ENCODE data around the gene SPOCK1. TPM values are rescaled to one million over a fixed set of nuclear protein-coding genes. Genes with fewer than 3 reads are reported as not detected.

Gene SPOCK1
- polyA plus RNA-seq, 1 donor, result 6.3 TPM

DNA sequence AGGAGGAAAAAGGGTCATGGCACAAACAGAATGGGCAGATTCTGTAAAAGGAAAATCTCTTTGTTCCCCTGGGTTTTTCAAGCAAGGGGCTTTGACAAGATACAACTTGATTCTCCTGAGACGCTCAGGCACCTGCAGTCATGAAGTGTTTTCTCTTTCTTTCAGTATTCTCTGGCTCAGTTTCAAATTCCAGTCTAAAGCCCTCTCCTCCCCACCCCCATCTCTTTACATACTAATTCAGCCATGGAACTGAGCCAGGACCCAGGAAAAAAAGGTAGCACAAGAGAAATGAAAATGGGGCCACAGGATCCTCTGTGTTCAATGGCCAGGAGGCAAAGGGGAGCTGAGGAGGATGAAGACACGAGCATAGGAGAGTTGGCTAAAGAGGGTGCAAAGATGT is 408.4 kb downstream of the SPOCK1 start:
- H3K36me3 ChIP-seq (ENCODE audit: control insufficient read depth, insufficient read depth, low read length), result no peaks in the 10 kb centered on the region
- H3K27me3 ChIP-seq (ENCODE audit: control insufficient read depth, insufficient read depth, low read length), result no peaks in the 10 kb centered on the region
- H3K9me3 ChIP-seq (ENCODE audit: control insufficient read depth, low read depth, low read length), result no peaks in the 10 kb centered on the region
- DNase-seq, result peak in 1 of 2 donors; percentile 6
- no peaks in the 10 kb centered on the region for H3K4me1 ChIP-seq (ENCODE audit: control insufficient read depth, insufficient read depth, low read length)
- no peak overlapping the region for H3K27ac ChIP-seq (ENCODE audit: low read length)
- no peak overlapping the region for H3K4me3 ChIP-seq (ENCODE audit: low read length)
- whole genome bisulfite sequencing (ENCODE audit: insufficient coverage, low lambda C conversion rate), result no CpG with 5 or more reads among the region's 2 CpGs

DNA sequence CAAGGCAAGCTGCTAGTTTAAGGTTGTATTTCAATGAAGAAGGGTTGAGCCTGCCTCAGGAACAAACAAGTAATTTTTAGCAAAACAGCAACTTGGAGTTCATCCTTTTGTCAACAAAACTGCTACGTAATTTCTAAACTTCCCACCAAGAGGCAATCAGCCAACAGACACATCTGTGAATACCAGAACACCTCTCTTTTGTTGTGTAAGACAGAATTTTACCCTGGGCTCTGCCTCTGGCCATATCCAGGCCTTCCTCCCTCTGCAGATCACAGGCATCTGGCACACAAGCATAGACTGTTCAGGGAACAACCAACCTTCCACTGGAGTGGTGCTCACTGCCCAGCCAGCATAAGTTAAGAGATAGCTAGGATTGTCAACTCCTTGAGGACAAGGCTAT is 409.0 kb downstream of the SPOCK1 start:
- Histone ChIP-seq H3K27me3 (ENCODE audit: control insufficient read depth, insufficient read depth, low read length) (no peaks in the 10 kb centered on the region), H3K4me1 (ENCODE audit: control insufficient read depth, insufficient read depth, low read length) (no peaks in the 10 kb centered on the region), H3K4me3 (ENCODE audit: low read length) (no peak overlapping the region), H3K27ac (ENCODE audit: low read length) (no peak overlapping the region), H3K9me3 (ENCODE audit: control insufficient read depth, low read depth, low read length) (no peaks in the 10 kb centered on the region), H3K36me3 (ENCODE audit: control insufficient read depth, insufficient read depth, low read length) (no peaks in the 10 kb centered on the region)
- no peak for DNase-seq
- no CpG with 5 or more reads among the region's 1 CpG for WGBS (ENCODE audit: insufficient coverage, low lambda C conversion rate)

DNA sequence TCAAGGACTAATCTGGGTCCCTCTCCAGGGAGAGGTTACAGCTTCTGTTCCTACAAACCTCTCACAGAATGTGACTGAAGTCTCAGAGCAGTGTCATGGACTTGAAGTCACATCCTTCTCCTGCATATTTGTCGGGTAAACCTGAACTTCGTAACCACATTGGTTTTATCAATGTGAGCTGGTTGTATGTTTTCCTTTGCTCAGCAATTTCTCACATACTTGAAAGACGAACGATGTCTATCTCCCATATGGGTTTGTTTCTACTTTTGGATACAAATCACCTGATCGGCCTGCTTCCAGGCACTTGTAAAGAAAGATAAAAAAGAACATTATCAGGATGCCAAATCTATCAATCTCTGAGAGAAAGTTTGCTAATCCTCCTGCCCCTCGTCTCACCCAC is 411.0 kb downstream of the SPOCK1 start:
- no peak overlapping the region for H3K4me3 ChIP-seq (ENCODE audit: low read length)
- peaks cover 3% of the 10 kb centered on the region for H3K27me3 ChIP-seq (ENCODE audit: control insufficient read depth, insufficient read depth, low read length)
- no peaks in the 10 kb centered on the region for H3K4me1 ChIP-seq (ENCODE audit: control insufficient read depth, insufficient read depth, low read length)
- no peaks in the 10 kb centered on the region for H3K36me3 ChIP-seq (ENCODE audit: control insufficient read depth, insufficient read depth, low read length)
- no peaks in the 10 kb centered on the region for H3K9me3 ChIP-seq (ENCODE audit: control insufficient read depth, low read depth, low read length)
- WGBS (ENCODE audit: insufficient coverage, low lambda C conversion rate), result no CpG with 5 or more reads among the region's 6 CpGs
- no peak overlapping the region for H3K27ac ChIP-seq (ENCODE audit: low read length)
- DNase-seq, result no peak

DNA sequence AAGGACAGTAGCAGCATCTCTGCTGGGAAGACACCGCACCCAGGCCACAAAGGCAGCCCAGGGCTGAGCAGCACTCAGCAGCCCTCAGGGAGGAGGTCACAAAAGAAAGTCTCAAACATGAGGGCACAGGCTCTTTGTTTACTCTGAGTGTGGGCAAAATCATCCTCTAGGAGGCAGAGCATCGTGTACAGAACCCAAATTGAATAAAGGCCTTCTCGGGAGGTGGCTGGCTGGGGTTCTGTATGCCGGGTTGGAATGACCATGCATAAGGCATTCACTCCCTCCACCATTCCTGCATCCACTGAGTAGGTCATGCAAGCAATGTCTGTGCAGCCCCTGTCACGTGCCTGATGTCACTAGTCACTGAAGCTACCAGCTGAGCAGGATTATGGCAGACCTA is 412.8 kb downstream of the SPOCK1 start:
- Histone ChIP-seq H3K4me1 (ENCODE audit: control insufficient read depth, insufficient read depth, low read length) (no peaks in the 10 kb centered on the region), H3K27me3 (ENCODE audit: control insufficient read depth, insufficient read depth, low read length) (peaks cover 3% of the 10 kb centered on the region), H3K9me3 (ENCODE audit: control insufficient read depth, low read depth, low read length) (no peaks in the 10 kb centered on the region), H3K4me3 (ENCODE audit: low read length) (no peak overlapping the region), H3K36me3 (ENCODE audit: control insufficient read depth, insufficient read depth, low read length) (no peaks in the 10 kb centered on the region), H3K27ac (ENCODE audit: low read length) (no peak overlapping the region)
- no CpG with 5 or more reads among the region's 5 CpGs for WGBS (ENCODE audit: insufficient coverage, low lambda C conversion rate)
- no peak for DNase-seq

DNA sequence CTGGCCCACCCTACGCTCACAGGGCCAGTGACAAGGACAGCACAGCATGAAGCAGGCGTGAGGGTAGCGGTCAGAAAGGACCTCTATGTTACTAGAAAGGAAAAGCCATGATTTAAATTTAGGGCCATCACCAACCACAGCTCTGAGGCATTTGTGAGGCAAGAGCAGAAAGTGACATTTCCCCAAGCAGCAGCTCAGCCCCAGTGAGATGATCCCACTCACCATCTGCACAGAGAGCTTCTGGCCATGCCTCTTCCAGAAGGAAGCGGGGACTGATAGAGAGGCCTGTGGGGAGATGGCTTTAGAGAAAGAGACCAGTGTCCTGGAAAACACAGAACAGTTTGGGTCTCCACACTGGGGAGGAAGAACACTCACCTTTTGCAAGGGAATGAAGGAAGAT is 413.9 kb downstream of the SPOCK1 start:
- no peak overlapping the region for H3K4me3 ChIP-seq (ENCODE audit: low read length)
- H3K4me1 ChIP-seq (ENCODE audit: control insufficient read depth, insufficient read depth, low read length), result no peaks in the 10 kb centered on the region
- 80% methylated on average over 1 of the region's 4 CpGs for WGBS (ENCODE audit: insufficient coverage, low lambda C conversion rate)
- H3K27ac ChIP-seq (ENCODE audit: low read length), result no peak overlapping the region
- H3K36me3 ChIP-seq (ENCODE audit: control insufficient read depth, insufficient read depth, low read length), result no peaks in the 10 kb centered on the region
- no peak for DNase-seq
- peaks cover 10% of the 10 kb centered on the region for H3K27me3 ChIP-seq (ENCODE audit: control insufficient read depth, insufficient read depth, low read length)
- H3K9me3 ChIP-seq (ENCODE audit: control insufficient read depth, low read depth, low read length), result no peaks in the 10 kb centered on the region

DNA sequence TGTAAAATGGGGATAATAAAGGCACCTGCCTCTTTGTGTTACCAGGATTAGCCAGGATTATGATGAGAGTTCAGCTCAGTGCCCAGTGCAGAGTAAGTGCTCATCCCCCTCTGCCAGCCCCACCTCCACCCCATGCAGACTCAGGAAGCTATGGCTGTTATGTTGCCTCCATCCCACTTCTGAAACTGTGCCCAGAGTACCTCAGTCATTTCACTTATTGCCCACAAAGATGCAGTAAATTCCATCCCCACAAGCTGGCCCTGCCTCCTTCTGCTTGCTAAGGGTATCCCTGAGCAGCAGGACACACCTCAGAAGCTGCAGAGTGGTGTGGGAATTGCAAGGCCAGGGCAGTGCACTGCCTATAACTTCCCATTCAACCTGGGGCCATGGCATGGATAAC is 415.1 kb downstream of the SPOCK1 start:
- H3K27ac ChIP-seq (ENCODE audit: low read length), result no peak overlapping the region
- H3K9me3 ChIP-seq (ENCODE audit: control insufficient read depth, low read depth, low read length), result no peaks in the 10 kb centered on the region
- H3K4me1 ChIP-seq (ENCODE audit: control insufficient read depth, insufficient read depth, low read length), result no peaks in the 10 kb centered on the region

DNA sequence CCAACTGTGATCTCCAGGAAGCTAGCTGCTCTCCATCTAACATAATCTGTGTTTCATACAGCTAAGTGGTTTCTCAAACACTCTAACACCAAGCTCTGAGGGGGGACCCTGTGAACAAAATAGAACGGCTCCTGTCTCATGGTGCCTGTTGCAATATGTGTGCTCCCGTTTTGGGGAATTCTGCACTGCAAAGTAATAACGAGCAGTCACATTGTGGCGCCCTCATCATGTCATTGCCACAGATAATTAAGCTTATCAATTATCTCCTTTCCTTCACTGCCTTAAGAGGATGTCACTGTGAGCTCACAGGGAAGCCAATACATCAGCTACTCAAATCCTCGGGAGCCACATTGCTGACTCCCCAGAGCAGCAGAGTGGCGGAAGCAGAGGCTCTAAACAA is 416.2 kb downstream of the SPOCK1 start:
- DNase-seq, result no peak
- Histone ChIP-seq H3K4me1 (ENCODE audit: control insufficient read depth, insufficient read depth, low read length) (no peaks in the 10 kb centered on the region), H3K4me3 (ENCODE audit: low read length) (no peak overlapping the region), H3K27ac (ENCODE audit: low read length) (no peak overlapping the region), H3K36me3 (ENCODE audit: control insufficient read depth, insufficient read depth, low read length) (no peaks in the 10 kb centered on the region), H3K27me3 (ENCODE audit: control insufficient read depth, insufficient read depth, low read length) (peaks cover 10% of the 10 kb centered on the region), H3K9me3 (ENCODE audit: control insufficient read depth, low read depth, low read length) (no peaks in the 10 kb centered on the region)
- no CpG with 5 or more reads among the region's 6 CpGs for whole genome bisulfite sequencing (ENCODE audit: insufficient coverage, low lambda C conversion rate)

More for the DNA sequence above, 415.1 kb downstream of the SPOCK1 start:
- Histone ChIP-seq H3K36me3 (ENCODE audit: control insufficient read depth, insufficient read depth, low read length) (no peaks in the 10 kb centered on the region), H3K27me3 (ENCODE audit: control insufficient read depth, insufficient read depth, low read length) (peaks cover 10% of the 10 kb centered on the region), H3K4me3 (ENCODE audit: low read length) (no peak overlapping the region)
- DNase-seq, result no peak

DNA sequence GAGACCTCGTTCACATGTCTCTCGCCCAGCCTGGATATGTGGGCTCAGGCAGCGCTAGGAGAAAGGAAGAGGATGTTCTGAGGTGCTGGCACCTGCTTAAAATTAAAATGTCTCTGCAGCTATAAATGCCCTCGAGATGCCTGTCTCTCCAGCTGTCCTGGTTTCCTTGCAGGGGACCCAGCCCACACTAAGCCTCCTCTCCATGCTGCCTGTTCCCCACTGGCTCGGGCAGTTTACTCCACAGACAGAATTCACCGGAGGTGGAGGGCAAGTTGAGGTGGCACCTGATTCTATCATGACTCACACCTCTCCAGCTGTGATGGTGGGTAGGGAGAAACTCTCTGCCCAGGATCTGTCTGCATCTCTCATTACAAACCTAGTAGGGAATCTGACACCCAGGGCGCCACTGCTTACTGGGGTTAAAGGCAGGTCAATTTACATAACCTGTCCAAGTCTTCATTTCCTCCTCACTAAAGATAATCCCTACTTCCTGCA is 420.9 kb downstream of the SPOCK1 start:
- no peak for DNase-seq
- Histone ChIP-seq H3K36me3 (ENCODE audit: control insufficient read depth, insufficient read depth, low read length) (no peaks in the 10 kb centered on the region), H3K4me3 (ENCODE audit: low read length) (no peak overlapping the region), H3K27me3 (ENCODE audit: control insufficient read depth, insufficient read depth, low read length) (peaks cover 7% of the 10 kb centered on the region), H3K4me1 (ENCODE audit: control insufficient read depth, insufficient read depth, low read length) (no peaks in the 10 kb centered on the region), H3K27ac (ENCODE audit: low read length) (no peak overlapping the region), H3K9me3 (ENCODE audit: control insufficient read depth, low read depth, low read length) (no peaks in the 10 kb centered on the region)
- WGBS (ENCODE audit: insufficient coverage, low lambda C conversion rate), result no CpG with 5 or more reads among the region's 7 CpGs

DNA sequence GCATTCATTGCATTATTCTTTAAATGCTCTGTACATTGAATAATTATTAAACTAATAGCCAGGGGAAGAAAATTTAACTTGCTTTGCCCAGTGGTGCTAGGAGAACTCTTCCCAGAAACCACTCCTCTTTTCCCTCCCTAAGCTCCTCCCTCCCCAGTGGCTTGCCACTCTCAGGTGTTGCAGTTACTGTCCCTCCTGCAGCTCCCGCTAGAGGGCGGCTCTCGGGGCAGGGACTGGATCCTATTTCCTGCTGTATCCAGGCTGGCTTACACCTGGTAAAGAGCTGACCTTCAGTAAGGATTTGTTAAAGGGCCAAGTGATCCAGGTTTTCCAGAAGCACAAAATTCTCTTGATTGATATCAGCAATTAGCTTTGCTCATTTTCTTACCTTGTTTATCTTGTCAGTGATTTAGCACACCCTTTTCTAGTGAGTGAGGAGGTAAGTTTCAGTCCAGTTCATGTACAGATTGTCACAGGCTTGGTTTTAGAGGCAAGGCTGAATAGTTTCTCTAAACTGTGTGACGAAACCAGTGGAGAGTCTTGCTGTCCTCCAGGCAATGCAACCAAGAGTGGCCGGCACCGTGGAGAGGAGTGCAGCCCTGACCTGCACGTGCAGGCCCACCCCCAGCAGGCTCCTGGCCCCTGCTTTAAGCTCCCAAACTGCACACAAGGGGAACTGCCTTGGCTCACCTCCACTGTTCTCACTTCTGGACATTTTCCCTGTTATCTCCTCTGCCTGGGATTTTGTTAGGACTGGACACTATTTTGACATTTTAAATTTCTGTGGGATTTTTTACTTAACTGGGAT is 423.8 kb downstream of the SPOCK1 start:
- Histone ChIP-seq H3K36me3 (ENCODE audit: control insufficient read depth, insufficient read depth, low read length) (no peaks in the 10 kb centered on the region), H3K27ac (ENCODE audit: low read length) (no peak overlapping the region), H3K4me1 (ENCODE audit: control insufficient read depth, insufficient read depth, low read length) (no peaks in the 10 kb centered on the region), H3K27me3 (ENCODE audit: control insufficient read depth, insufficient read depth, low read length) (peaks cover 1% of the 10 kb centered on the region), H3K4me3 (ENCODE audit: low read length) (no peak overlapping the region), H3K9me3 (ENCODE audit: control insufficient read depth, low read depth, low read length) (no peaks in the 10 kb centered on the region)
- DNase-seq, result peak; percentile 58 to 79
- WGBS (ENCODE audit: insufficient coverage, low lambda C conversion rate), result no CpG with 5 or more reads among the region's 7 CpGs

DNA sequence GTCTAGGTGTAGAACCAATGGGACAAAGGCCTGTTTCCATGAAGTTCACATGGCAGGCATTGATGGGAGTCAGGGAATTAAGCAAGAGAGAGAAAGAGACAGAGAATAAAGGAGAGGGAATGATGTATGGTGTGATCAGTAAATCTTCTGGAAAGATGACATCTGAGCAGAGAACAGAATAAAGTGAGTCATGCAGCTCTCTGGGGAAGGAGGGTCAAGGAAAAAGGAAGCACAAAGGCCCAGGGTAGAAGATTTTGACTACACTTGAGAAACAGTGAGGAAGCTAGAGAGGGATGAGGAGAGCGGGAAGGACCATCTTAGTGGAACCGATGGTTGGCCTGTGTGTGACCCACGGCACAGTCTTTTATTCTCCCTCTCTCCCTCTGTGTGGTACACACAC is 425.9 kb downstream of the SPOCK1 start:
- H3K27me3 ChIP-seq (ENCODE audit: control insufficient read depth, insufficient read depth, low read length), result no peaks in the 10 kb centered on the region
- no CpG with 5 or more reads among the region's 3 CpGs for WGBS (ENCODE audit: insufficient coverage, low lambda C conversion rate)
- H3K4me1 ChIP-seq (ENCODE audit: control insufficient read depth, insufficient read depth, low read length), result no peaks in the 10 kb centered on the region
- no peak overlapping the region for H3K27ac ChIP-seq (ENCODE audit: low read length)
- no peak for DNase-seq
- no peak overlapping the region for H3K4me3 ChIP-seq (ENCODE audit: low read length)
- no peaks in the 10 kb centered on the region for H3K36me3 ChIP-seq (ENCODE audit: control insufficient read depth, insufficient read depth, low read length)
- no peaks in the 10 kb centered on the region for H3K9me3 ChIP-seq (ENCODE audit: control insufficient read depth, low read depth, low read length)
